ENCODE data around the gene ABI3. TPM values are rescaled to one million over a fixed set of nuclear protein-coding genes. Genes with fewer than 3 reads are reported as not detected.
"Not testable (repeated sequence)": the region's sequence is repeated elsewhere in the genome, so short reads cannot be mapped to it uniquely, and the experiment has no call there.

Gene ABI3
- polyA plus RNA-seq, 10 donors = 3.0 to 5.4 (median 4.0) TPM

- no peak for DNase-seq
These were observed 39.5 kb downstream of the ABI3 start for GRCh38 chr17:49249890-49250522.

- DNase-seq = no peak
These were observed 41.7 kb downstream of the ABI3 start for GRCh38 chr17:49252148-49252695.

- DNase-seq = no peak
These were observed 43.6 kb downstream of the ABI3 start for GRCh38 chr17:49254066-49254465.

GRCh38 chr17:49255125-49255524 lies 44.6 kb downstream of the ABI3 start:
- DNase-seq = no peak

- no peak for DNase-seq
These were observed 47.9 kb downstream of the ABI3 start for GRCh38 chr17:49258394-49258793.

GRCh38 chr17:49259663-49260010 lies 49.1 kb downstream of the ABI3 start:
- DNase-seq = no peak

- peak; percentile 57 to 75 (median 59) for DNase-seq
These were observed 49.7 kb downstream of the ABI3 start for GRCh38 chr17:49260011-49260816.

- no peak for DNase-seq
These were observed 50.3 kb downstream of the ABI3 start for GRCh38 chr17:49260817-49261291.

- not testable (repeated sequence) for DNase-seq
These were observed 51.0 kb downstream of the ABI3 start for GRCh38 chr17:49261540-49261939.

GRCh38 chr17:49266233-49266632 lies 55.7 kb downstream of the ABI3 start:
- no peak for DNase-seq

GRCh38 chr17:49267912-49268311 lies 57.4 kb downstream of the ABI3 start:
- DNase-seq = no peak

- no peak for DNase-seq
These were observed 58.8 kb downstream of the ABI3 start for GRCh38 chr17:49269356-49269755.

Other genes starting within 250 kb of the ABI3 start
- under 1 TPM in 1 of 10 donors, not detected in 9; 0.35 TPM for gene GIP, start 242.1 kb upstream of the ABI3 start, polyA plus RNA-seq (ENCODE audit: insufficient read length in 10 of 10)
- 10 to 100 TPM in 8 of 10 donors, 1 to 10 TPM in 2; 5.2 to 17.7 (median 12.3) TPM for gene IGF2BP1, start 213.3 kb upstream of the ABI3 start, polyA plus RNA-seq (ENCODE audit: insufficient read length in 10 of 10)
- under 1 TPM; 0.05 to 0.22 (median 0.12) TPM for gene B4GALNT2, start 77.9 kb upstream of the ABI3 start, polyA plus RNA-seq (ENCODE audit: insufficient read length in 10 of 10)
- 1 to 10 TPM in 8 of 10 donors, under 1 TPM in 2; 0.50 to 1.8 (median 1.2) TPM for gene GNGT2, start 133 bp upstream of the ABI3 start, polyA plus RNA-seq (ENCODE audit: insufficient read length in 10 of 10)
- gene PHOSPHO1, start 20.1 kb downstream of the ABI3 start, polyA plus RNA-seq (ENCODE audit: insufficient read length in 10 of 10) = 10 to 100 TPM in 8 of 10 donors, 1 to 10 TPM in 2; 9.0 to 22.6 (median 15.4) TPM
- 10 to 100 TPM; 14.9 to 22.2 (median 16.7) TPM for gene ZNF652, start 151.5 kb downstream of the ABI3 start, polyA plus RNA-seq (ENCODE audit: insufficient read length in 10 of 10)
- gene PHB1, start 204.2 kb downstream of the ABI3 start, polyA plus RNA-seq (ENCODE audit: insufficient read length in 10 of 10) = 100 to 1,000 TPM; 128 to 172 (median 148) TPM